ENCODE measurements around the gene ARHGAP28.

Gene ARHGAP28

GRCh38 chr18:6876641-6877041 lies 147.1 kb downstream of the ARHGAP28 start:
- DNase-seq = no peak

GRCh38 chr18:6877288-6877687 lies 147.8 kb downstream of the ARHGAP28 start:
- no peak for DNase-seq

GRCh38 chr18:6878556-6879297 lies 149.2 kb downstream of the ARHGAP28 start:
- no peak for DNase-seq

- no peak for DNase-seq
Measured at GRCh38 chr18:6879508-6880195, 150.1 kb downstream of the ARHGAP28 start.

GRCh38 chr18:6881034-6881820 lies 151.7 kb downstream of the ARHGAP28 start:
- DNase-seq = no peak

DNA sequence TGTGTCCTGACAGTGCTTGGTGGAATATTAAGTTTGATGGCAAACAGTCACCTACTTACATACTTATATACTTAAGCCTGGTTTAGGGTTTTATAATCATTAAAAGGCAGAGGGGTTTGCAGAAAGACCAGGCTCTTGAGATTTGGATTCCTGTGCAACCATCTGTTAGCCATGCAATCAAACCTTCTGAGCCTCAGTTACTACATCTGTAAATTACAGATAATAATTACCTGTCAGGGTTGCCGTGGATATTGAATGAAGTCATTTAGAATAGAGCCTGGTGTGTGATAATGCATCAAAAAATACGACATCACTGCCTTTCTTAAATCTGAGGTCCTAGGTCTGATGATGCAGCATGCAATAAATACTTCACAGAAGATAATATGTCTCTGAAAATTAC lies 152.9 kb downstream of the ARHGAP28 start:
- DNase-seq = no peak

DNA sequence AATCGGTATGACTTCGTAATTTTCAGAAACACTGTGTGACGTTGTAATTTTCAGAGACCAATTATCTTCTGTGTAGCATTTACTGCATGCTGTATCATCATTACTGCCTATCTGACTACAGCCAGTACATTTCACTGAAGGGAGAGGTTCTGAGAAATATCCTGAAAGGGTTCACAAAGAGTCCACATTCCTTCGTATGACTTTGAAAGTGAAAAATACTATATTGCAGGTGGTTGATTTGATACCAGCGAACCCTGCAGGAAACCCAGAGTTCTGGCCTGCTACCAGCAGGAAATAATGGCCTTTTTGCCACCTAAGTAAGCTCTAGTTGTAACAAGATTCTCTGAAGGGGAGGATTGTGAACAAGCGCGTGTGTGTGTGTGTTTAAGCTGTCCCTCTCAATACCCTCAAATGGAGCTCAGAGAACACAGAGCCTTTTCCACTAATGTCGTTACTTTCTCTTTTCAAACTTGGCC lies 155.5 kb downstream of the ARHGAP28 start:
- DNase-seq = no peak

DNA sequence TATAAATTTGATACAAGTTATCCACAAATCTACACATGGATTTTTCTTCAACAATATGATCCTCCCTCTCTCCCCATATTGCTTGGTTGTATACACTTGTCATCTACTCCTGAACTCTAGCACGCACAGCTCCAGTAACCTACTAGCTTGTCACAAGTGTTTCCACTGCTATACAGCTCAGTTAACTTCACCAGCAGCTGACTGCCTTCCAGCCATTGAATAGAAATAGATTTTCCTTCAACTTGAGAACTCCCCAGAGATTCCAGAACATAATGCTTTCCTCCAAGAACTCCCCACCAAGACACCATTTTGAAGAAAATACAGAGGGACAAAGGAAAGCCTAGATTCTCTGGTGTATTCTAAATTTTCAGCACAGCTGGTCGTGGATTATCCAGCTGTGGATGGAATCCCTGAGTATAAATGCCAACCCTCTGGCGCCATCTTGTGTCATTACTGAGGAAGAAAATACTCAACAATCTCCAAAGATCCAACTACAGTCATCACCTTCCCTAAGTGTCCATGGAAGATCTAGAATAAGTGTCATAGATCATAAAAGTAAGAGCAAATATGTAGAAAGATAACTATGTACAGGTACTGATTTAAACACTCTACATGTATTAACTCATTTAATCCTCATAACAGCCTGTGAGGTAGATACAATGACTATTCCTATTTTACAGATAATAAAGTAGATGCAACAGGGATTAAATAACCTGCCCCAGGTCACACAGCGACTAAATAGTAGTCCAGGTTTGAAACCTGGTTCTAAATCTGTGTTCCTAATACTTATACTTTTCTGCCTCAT lies 156.7 kb downstream of the ARHGAP28 start:
- DNase-seq = no peak

GRCh38 chr18:6886797-6887330 lies 157.3 kb downstream of the ARHGAP28 start:
- DNase-seq = no peak

GRCh38 chr18:6891788-6892187 lies 162.3 kb downstream of the ARHGAP28 start:
- DNase-seq = no peak

DNA sequence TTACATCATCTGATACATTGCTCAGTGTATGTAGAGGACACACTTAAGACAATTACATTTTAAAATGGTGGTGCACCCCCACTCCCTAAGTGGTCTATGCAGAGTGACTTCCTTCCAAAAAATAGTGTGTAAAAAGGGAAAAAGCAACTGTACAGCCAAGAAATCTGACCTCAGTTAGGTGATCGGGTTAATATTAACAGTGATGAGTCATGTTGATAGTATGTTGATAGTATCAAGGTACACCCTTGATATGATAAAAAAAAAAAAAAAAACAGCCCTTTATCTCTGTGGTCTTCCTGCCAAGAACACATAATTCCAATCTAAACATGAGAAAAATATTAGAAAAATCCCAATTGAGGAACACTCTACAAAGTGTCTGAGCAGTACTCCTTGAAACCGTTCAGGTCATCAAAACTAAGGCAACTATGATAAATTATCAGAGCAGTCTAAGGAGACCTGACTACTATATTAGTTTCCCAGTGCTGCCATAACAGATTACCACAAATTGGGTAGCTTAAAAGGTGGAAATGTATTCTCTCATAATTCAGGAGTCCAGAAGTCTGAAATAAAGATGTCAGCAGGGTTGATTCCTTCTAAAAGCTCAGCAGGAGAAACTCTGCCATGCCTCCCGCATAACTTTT lies 171.9 kb downstream of the ARHGAP28 start:
- no peak for DNase-seq

- no peak for DNase-seq
Measured at GRCh38 chr18:6917072-6917471, 187.6 kb downstream of the ARHGAP28 start.

- no peak for DNase-seq
Measured at GRCh38 chr18:6920099-6920955, 190.8 kb downstream of the ARHGAP28 start.

DNA sequence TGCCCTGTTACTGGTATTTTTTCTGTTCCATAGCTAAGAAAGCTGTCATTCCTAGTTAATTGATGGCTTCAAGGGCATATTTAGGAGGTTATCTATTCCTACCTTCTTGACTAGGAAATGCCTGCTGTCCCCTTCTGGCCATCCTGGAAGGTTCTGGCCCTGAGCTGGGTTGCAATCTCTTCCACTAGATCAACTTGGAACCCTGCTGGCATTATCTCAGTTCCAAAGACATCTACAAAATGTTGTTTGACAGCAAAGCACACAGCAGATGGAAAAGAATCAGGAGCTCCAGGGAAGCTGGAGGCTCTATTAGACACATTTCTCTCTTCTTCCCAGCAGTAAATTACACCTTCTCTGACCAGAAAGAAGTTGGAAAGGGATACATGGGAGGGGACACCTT lies 192.1 kb downstream of the ARHGAP28 start:
- no peak for DNase-seq

- no peak for DNase-seq
Measured at GRCh38 chr18:6923220-6923619, 193.7 kb downstream of the ARHGAP28 start.

GRCh38 chr18:6927153-6927552 lies 197.6 kb downstream of the ARHGAP28 start:
- no peak for DNase-seq

- DNase-seq = no peak
Measured at GRCh38 chr18:6928359-6928758, 198.8 kb downstream of the ARHGAP28 start.

DNA sequence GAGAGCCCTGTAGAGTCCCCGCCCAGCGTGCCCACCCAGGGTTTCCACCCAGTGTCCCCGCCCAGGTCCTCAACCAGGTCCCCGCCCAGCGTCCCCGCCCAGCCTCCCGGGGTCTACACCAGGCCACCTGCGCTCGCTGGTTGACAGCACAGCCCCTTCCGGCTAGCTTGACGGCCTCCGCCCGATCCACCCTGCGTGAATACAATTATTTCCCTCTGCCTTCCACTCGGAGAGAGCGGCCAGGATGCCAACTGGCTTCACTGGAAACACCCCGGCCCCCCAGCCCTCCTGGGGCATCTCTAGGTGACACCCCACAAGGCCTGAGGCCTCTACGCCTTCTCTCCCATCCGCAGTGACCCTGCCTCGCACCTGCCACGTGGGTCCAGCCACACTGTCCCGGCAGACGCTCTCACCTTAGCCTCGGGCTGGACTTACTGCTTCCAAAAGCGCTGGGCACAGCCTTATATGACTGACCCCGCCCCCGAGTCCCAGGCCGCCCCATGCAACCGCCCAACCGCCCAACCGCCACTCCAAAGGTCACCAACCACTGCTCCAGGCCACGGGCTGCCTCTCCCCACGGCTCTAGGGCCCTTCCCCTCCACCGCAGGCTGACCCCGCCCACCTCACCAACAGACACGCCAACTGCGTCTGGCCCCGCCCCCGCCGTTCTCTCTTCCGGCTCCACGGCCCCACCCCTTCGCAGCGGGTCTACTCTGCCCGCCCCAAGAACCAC lies 200.0 kb downstream of the ARHGAP28 start:
- DNase-seq = no peak

GRCh38 chr18:6934859-6935258 lies 205.3 kb downstream of the ARHGAP28 start:
- no peak for DNase-seq

GRCh38 chr18:6938003-6938402 lies 208.5 kb downstream of the ARHGAP28 start:
- no peak for DNase-seq

Measured in activated T-cell treated with anti-CD3 and anti-CD28 coated beads, Interleukin-2, amount 50 U/mL, for 1 hour (primary cell).